ENCODE data around the gene ALDH1L2.
"Not testable (repeated sequence)": the region's sequence is repeated elsewhere in the genome, so short reads cannot be mapped to it uniquely, and the experiment has no call there.

The ALDH1L2 gene

DNA sequence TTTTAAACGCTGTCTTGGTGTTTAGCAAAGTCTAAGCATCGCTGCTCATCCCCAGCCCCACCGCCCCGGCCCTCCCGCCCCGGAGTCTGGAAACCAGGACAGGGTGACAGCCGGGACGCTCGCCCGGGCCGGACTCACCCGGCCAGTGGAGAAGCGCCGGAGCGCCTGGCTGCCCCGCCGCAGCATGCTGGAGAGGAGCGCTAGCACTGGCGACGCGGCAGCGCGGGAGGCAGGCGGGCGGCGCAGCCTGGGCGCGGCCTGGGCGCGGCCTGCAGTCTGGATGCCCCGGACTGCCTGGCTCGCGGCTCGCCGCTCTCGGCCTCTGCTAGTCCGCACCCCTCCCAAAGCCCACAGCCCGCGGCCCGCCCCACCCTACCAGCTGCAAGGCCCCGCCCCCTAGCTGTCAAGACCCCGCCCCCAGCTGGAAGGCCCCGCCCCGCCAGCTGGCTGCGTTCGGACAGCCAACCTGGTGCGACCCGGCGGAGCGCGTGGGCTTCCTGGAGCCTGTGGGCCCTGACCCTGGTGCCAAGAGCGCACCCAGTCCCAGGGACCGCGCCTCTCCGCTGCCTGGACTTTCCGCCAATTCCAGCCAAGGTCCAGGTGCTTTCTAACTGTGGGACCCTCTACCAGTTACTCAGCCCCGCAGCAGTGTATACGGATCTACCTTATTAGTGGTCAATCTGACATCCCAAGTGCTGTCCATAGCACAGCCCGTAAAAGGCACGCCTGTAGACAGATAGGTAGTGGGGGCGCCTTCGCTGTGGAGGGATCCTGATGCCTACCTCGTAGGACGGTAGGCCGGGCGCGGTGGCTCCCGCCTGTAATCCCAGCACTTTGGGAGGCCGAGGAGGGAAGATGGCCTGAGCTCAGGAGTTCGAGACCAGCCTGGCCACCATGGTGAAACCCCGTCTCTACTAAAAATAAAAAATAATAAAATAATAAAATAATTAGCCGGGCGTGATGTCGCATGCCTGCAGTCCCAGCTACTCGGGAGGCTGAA lies at the start of gene ALDH1L2:
Gene ALDH1L2 (minus strand): TSS at position 208 of the 1,000 bp plus-strand sequence. CDS start 22 bp downstream, at position 186.
- no peak for FAIRE-seq

GRCh38 chr12:105120551-105120950 lies 36.3 kb upstream of the ALDH1L2 start:
- no peak for FAIRE-seq

- FAIRE-seq: no peak
These were observed 32.7 kb upstream of the ALDH1L2 start for GRCh38 chr12:105116969-105117368.

- FAIRE-seq: no peak
These were observed 28.8 kb upstream of the ALDH1L2 start for GRCh38 chr12:105113094-105113493.

GRCh38 chr12:105110851-105111250 lies 26.6 kb upstream of the ALDH1L2 start:
- no peak for FAIRE-seq

DNA sequence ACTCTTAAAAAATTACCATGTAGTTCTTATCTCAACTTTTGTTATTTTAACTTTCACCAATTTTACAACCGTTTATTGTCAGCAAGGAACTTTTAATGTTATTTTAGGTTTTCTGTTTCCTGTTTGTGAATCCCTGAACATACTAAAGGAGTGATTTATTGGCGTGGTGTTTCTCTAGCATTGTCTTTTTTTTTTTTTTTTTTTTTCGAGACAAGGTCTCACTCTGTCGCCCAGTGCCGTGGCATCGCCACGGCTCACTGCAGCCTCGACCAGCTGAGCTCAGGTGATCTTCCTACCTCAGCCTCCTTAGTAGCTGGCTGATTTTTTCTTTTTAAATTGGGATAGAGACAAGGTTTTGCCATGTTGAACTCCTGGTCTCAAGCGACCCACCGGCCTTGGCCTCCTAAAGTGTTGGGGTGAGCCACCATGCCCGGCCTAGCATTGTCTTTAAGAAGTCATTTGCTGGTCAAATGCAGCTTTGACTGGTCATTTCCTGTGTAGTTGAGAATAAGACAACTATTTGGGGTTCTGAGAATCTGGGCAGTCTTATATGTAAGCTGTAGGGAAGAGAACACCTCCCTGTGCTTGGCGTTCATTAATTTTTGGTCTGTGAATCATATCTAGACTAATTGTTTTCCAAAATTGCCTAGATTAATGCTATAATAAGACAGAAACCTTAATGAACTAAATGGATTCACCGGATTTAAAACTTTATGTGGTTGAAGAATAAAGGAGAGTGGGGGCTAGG lies 25.4 kb upstream of the ALDH1L2 start:
- FAIRE-seq: no peak

- no peak for FAIRE-seq
These were observed 23.5 kb upstream of the ALDH1L2 start, which contains the start of gene WASHC4 for GRCh38 chr12:105107494-105108371. WASHC4 (plus strand) TSS chr12:105107731; CDS start chr12:105107801, 70 bp downstream.

DNA sequence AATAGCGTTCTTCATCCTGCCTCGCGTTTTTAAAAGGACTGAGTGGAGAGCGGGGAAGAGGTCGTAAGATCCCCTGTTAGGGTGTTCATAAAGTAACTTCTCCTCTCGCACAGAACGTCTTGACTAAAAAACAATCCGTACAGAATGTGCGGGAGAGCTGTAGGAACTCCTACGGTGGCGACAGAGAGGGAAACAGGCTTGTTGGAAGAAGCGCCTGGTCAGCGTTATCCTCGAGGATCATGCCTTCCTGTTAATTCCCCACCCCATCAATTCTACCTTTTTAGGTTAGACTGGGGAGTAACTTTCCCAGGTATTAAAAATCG lies 22.9 kb upstream of the ALDH1L2 start:
- FAIRE-seq: no peak

DNA sequence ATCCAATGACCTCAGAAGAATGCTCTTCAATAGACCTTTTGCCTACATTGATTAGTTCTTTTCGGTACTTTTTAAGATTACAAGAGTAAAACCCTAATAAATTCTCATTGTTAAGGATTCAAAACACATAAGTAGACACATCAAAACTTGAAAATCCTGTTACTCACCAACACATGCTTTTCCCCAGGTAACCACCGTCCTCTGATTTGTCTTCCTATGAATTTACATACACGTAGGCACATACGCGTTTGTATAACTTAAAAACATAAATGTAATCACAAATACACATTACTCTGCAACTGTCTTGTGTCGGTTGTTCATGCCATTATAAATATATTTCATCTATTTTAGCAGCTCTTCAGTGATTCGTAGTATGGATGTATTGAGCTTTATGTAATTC lies 22.4 kb upstream of the ALDH1L2 start:
- FAIRE-seq: no peak

GRCh38 chr12:105104762-105105161 lies 20.5 kb upstream of the ALDH1L2 start:
- FAIRE-seq: no peak

- no peak for FAIRE-seq
These were observed 18.4 kb upstream of the ALDH1L2 start for GRCh38 chr12:105102673-105103072.

DNA sequence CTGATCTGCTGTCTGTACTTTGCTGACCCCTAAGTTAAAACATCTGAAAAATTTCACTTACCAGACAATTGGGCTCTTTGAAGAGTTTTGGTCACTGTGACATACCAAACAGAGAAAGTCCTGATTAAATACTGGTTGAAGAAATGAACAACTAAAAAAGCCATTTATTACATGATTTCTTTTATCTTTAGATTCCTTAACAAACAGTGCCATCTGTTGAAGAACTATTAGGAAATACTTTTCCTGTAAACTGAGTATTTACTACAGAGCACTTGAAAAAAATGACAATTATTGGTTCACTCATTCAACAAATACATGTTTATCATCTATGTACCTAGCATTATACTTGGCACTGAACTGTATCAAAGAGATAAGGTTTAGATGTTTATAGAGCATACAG lies 16.7 kb upstream of the ALDH1L2 start:
- no peak for FAIRE-seq

DNA sequence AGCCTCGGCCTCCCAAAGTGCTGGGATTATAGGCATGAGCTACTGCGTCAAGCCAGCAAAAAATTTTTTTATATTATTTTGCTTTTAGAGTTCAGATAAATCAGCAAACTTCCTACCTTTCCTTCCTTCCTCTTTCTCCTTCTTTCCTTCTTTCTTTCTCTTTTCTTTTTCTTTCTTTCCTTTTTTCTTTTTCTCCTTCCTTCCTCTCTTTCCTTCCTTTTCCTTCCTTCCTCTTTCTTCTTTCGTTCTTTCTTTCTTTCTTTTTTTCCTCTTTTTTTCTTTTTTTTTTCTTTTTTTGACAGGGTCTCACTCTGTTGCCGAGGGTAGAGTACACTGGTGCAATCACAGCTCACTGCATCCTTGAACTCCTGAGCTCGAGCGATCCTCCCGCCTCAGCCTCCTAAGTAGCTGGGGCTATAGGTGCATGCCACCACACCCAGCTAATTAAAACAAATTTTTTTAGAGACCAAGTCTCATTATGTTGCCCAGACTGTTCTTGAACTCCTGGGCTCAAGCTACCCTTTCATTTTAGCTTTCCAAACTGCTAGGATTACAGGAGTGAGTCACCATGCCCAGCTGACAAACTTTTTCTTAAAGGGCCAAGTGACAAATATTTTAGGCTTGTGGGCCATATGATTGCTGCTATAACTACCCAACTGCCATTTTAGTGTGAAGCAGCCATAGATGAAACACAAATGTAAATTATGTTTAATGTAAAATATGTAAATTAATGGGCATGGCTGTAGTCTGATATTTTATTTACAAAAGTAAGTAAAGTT lies 16.1 kb upstream of the ALDH1L2 start:
- no peak for FAIRE-seq

GRCh38 chr12:105099356-105099755 lies 15.1 kb upstream of the ALDH1L2 start:
- FAIRE-seq: no peak

DNA sequence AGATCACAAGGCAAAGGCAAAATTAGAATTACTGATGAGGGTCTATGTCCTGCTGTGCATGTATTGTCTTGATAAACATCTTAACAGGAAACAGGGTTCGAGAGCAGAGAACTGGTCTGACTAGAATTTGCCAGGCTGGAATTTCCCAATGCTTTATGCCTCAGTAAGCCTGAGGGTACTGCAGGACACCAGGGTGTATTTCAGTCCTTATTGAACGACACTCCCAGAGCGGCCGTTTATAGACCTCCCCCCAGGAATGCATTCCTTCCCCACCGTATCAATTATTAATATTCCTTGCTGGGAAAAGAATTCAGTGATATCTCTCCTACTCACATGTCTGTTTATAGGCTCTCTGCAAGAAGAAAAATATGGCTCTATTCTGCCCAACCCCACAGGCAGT lies 11.1 kb upstream of the ALDH1L2 start:
- FAIRE-seq: not testable (repeated sequence)

DNA sequence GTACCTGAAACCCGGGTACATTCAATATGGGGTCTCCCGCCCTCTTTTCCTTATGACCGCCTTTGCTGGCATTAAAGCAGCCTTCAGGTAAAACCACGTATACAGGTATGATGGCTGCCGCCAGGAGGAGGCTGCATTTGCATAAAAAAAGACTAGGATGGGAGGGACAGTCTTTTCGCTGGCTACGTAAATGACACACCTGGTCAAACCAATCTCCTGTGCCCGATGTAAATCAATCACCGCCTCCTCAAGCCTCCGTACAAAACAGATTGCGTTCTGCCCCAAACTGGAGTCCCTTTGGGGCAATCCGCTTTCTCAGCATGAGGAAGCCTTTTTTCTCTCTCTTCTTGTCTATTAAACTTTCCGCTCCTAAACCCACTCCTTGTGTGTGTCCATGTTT lies 8.1 kb upstream of the ALDH1L2 start:
- no peak for FAIRE-seq

DNA sequence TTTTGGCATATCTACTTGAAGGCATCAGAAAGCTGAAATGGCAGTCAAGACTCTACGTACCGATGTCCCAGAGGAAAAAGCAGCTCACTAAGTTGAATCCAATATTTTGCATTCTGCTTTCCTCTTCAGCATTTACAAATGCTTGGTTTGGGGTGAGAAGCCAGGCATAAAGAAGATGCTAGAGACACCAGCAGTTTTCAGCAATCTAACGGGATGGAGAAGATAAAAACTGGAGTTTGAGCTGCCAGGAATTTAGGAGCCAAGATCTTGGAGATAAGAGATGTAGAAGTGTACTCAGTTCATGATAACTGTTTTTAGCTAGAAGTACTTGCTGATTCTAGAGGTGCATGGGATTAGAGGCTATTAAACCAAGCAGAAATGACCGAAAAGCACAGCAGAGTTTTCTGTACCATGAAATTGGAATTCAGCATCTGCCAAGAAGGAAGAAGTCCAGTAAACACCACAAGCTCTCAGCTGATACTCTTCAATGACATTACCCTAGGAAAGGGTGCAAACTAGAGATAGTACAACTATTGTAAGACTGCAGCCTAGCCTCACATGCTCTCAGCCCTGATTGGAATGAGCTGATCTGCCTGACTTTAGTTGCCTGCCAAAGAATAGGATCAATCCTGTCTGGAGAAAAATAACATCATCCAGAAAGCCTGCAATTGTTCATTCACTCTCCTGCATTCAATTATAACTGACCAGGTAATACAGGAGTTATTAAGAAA lies 7.4 kb upstream of the ALDH1L2 start:
- no peak for FAIRE-seq

DNA sequence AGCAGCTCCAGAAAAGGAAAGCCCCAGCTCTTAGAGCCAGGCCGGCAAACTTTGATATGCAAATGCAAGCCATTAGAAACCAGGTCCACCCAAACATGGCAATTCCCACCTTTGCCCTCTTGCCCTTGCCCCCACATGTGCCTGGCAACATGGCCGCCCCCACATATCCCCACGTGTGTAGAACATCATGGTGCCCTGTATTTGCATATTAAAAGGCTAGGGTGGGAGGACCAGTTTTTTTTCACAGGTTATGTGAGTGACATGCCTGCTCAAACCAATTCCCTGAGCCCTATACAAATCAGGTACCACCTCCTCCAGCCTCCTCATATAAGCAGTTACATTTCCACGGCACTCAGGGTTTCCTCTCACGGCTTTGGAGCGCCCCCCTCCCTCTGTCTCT lies 6.1 kb upstream of the ALDH1L2 start:
- FAIRE-seq: no peak

GRCh38 chr12:105089817-105090216 lies 5.6 kb upstream of the ALDH1L2 start:
- FAIRE-seq: no peak

DNA sequence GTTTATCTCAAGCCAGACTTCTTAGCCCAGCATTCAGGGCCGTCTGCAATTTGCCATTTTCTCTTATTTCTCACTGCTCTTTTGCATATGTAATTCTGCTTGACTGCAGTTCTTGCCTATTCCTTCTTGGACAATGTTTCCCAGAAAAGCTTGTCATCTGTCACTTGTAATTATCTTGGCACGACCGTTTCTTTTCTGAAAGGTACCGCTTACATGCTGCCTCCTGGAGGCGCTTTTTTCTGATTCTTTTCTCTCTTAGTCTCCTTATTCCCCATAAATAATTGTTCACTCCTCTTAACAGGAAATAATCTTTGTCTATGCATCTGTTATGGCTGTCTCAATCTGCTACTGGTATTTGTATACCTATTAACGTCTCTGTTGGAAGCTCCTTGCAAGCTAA lies 1.2 kb upstream of the ALDH1L2 start:
- FAIRE-seq: no peak

- FAIRE-seq: no peak
These were observed 630 bp downstream of the ALDH1L2 start for GRCh38 chr12:105083551-105084105.
